Panc1 (cell line): ENCODE results near the gene SLC39A12. TPM values are rescaled to one million over a fixed set of nuclear protein-coding genes. Genes with fewer than 3 reads are reported as not detected.

Source experiments
- ATAC-seq: fragments of 200-7000 bp; cut with Tn5 transposase; 2 replicates; pipeline ENCODE4 v1.9.1; 2020; ENCODE audit warnings: mild to moderate bottlenecking, moderate library complexity
- BruUV-seq: library from RNA; stranded (reverse); fragments of 400-500 nt; replicated peaks from 2 replicates; lab custom pipeline; 2021; lab: Mats Ljungman, UMichigan
- CTCF ChIA-PET: fragments of 300-600 bp; sonication (Branson Sonifier 250); formaldehyde crosslinking; loops from one replicate; lab custom pipeline; 2022; ENCODE audit warnings: antibody characterized with exemption; lab: Charles Lee
- POLR2A ChIA-PET: fragments of 300-600 bp; sonication (Branson Sonifier 250); formaldehyde crosslinking; loops from one replicate; lab custom pipeline; 2022; ENCODE audit warnings: antibody characterized with exemption; lab: Charles Lee
- DNase-seq: peaks from one replicate; pipeline ENCODE4 v3.0.0-alpha.2; 2010; ENCODE audit warnings: low read depth, low spot score
- H3K27ac ChIP-seq: 2 replicates; pipeline ENCODE4 v1.5.1; 2011; ENCODE audit warnings: mild to moderate bottlenecking, low read length, inconsistent platforms
- H3K27me3 ChIP-seq: fragments of 200-500 bp; sonication (Bioruptor generic); 2 replicates; pipeline ENCODE4 v1.6.0; 2014; ENCODE audit warnings: low read length, inconsistent platforms; ENCODE audit not compliant: control insufficient read depth, insufficient read depth
- H3K36me3 ChIP-seq: fragments of 200-500 bp; sonication (Bioruptor generic); 2 replicates; pipeline ENCODE4 v1.5.1; 2014; ENCODE audit warnings: inconsistent platforms, mild to moderate bottlenecking, low read length, moderate library complexity; ENCODE audit not compliant: control insufficient read depth, insufficient read depth
- H3K4me1 ChIP-seq: 2 replicates; pipeline ENCODE4 v1.5.1; 2011; ENCODE audit warnings: inconsistent platforms, mild to moderate bottlenecking, low read length, moderate library complexity; ENCODE audit not compliant: control insufficient read depth, insufficient read depth
- H3K4me3 ChIP-seq, 2 experiments: 2 replicates each; pipeline ENCODE4 v1.5.1; 2011 to 2012; ENCODE audit warnings: low read depth in 2 of 2, low read length in 2 of 2, mild to moderate bottlenecking in 2 of 2, inconsistent platforms in 1 of 2, moderate library complexity in 1 of 2
- H3K9me3 ChIP-seq: fragments of 200-500 bp; sonication (Bioruptor generic); 2 replicates; pipeline ENCODE4 v1.5.1; 2014; ENCODE audit warnings: low read depth, mild to moderate bottlenecking, inconsistent platforms, low read length, moderate library complexity; ENCODE audit not compliant: control insufficient read depth, insufficient read depth
- CTCF ChIP-seq: fragments of 450-650 bp; IDR thresholded peaks from 2 replicates; pipeline ENCODE4 v1.5.1; 2017; ENCODE audit warnings: mild to moderate bottlenecking
- POLR2AphosphoS5 ChIP-seq: IDR thresholded peaks from 2 replicates; pipeline ENCODE4 v1.6.1; 2012; ENCODE audit warnings: mild to moderate bottlenecking, low read depth, low read length, moderate library complexity
- REST ChIP-seq, 2 experiments: IDR thresholded peaks; 2 replicates each; pipeline ENCODE4 v1.6.1; 2011 to 2012; ENCODE audit warnings: low read depth in 2 of 2, control low read depth in 1 of 2, low read length in 1 of 2, mild to moderate bottlenecking in 1 of 2, moderate library complexity in 1 of 2; ENCODE audit not compliant: insufficient read depth in 1 of 2
- TCF7L2 ChIP-seq: IDR thresholded peaks from 2 replicates; pipeline ENCODE4 v1.6.1; 2011; ENCODE audit warnings: mild to moderate bottlenecking, low read depth, low read length, inconsistent platforms
- in situ Hi-C: cut with HindIII; loops from 2 replicates; pipeline ENCODE4 v1.10.0; 2016; ENCODE audit warnings: low sequenced_read_pairs, low pct_unique_long_range_greater_than_20kb
- intact Hi-C: fragments of 100-400 bp; cut with micrococcal nuclease; formaldehyde crosslinking; loops from one replicate; pipeline ENCODE4 v1.10.0; 2022; ENCODE audit not compliant: unreplicated experiment
- total RNA-seq: library from RNA; stranded (reverse); gene quantifications from one replicate; pipeline ENCODE4 v1.2.1, GENCODE V29; 2021; ENCODE audit not compliant: unreplicated experiment

Gene SLC39A12
- total RNA-seq, 1 experiment from 2014 or later: not detected

DNA sequence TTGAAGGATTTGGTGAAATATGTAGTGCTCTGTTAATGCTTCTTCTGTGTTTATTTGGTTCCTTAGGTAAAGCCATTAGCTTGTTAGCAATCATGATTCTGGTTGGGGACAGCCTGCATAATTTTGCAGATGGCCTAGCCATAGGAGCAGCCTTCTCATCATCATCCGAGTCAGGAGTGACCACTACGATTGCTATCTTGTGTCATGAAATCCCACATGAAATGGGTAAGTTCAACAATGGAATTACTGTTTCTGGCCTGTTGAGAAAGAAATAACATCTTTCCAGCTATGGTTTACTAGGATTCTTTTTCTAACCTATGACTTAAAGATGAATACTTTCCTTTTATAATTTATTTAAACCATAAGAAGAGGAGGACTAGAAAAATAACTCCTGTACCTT is 48.9 kb downstream of the SLC39A12 start:
- ATAC-seq (no peak), DNase-seq (no peak)
- Histone ChIP-seq H3K9me3 (no peaks in the 10 kb centered on the region), H3K4me1 (no peaks in the 10 kb centered on the region), H3K27me3 (no peaks in the 10 kb centered on the region), H3K27ac (no peak overlapping the region), H3K36me3 (no peaks in the 10 kb centered on the region), H3K4me3 (no peak overlapping the region)
- POLR2A ChIA-PET: no interaction called here
- TF ChIP-seq POLR2AphosphoS5: no peak
- TF ChIP-seq CTCF: no peak
- no peak for TF ChIP-seq REST (IDR thresholded peaks at IDR 0.05; ENCODE audit: insufficient read depth in 1 of 2, low read depth in 2 of 2, low read length in 1 of 2)
- in situ Hi-C loops: no loop called here
- BruUV-seq: no TSS peak
- CTCF ChIA-PET: no interaction called here
- intact Hi-C loops: no loop called here

DNA sequence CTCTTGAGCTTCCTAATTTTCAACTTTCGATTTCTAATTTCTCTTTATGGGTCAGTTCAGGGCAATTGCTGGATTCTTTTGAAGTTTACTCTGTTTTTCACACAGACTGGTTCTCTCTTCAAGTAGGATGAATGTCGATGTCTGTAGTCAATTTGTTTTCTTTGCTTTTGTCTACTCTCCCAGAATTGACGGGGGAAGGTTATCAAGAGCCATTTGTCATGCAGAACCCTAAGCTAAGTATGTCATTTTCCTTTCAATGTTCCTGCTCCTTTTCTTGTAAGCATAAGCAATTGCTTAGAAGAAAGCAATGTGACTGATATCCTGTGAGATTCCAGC is 53.7 kb downstream of the SLC39A12 start:
- Histone ChIP-seq H3K27ac (no peak overlapping the region), H3K27me3 (no peaks in the 10 kb centered on the region), H3K9me3 (no peaks in the 10 kb centered on the region), H3K36me3 (no peaks in the 10 kb centered on the region), H3K4me1 (no peaks in the 10 kb centered on the region), H3K4me3 (peak overlapping the region in 1 of 2 experiments; percentile 20; a peak in 1 of 4 replicates)
- DNase-seq (no peak), ATAC-seq (no peak)
- intact Hi-C loops: no loop called here
- CTCF ChIA-PET: no interaction called here
- TF ChIP-seq CTCF (no peak), POLR2AphosphoS5 (no peak), TCF7L2 (no peak)
- POLR2A ChIA-PET: no interaction called here
- no TSS peak for BruUV-seq
- in situ Hi-C loops: no loop called here
